Nephron progenitor cell (in vitro differentiated cells): ENCODE data around the gene ACAP3.

Source experiments
- DNase-seq: peaks from one replicate; pipeline ENCODE4 v3.0.0; 2021
- H3K27ac Mint-ChIP-seq: 2 replicates; pipeline ENCODE4 v1.8.0; 2021; ENCODE audit warnings: mild to moderate bottlenecking, moderate library complexity, mixed read lengths
- H3K27me3 Mint-ChIP-seq: 2 replicates; pipeline ENCODE4 v1.8.0; 2021; ENCODE audit warnings: mild to moderate bottlenecking, low read depth, mixed read lengths; ENCODE audit not compliant: poor library complexity
- H3K36me3 Mint-ChIP-seq: 2 replicates; pipeline ENCODE4 v1.8.0; 2021; ENCODE audit warnings: low read depth, mixed read lengths
- H3K4me1 Mint-ChIP-seq: 2 replicates; pipeline ENCODE4 v1.8.0; 2021; ENCODE audit warnings: mixed read lengths
- H3K4me3 Mint-ChIP-seq: 2 replicates; pipeline ENCODE4 v1.8.0; 2021; ENCODE audit warnings: mild to moderate bottlenecking, moderate library complexity, mixed read lengths
- H3K9me3 Mint-ChIP-seq: 2 replicates; pipeline ENCODE4 v1.8.0; 2021; ENCODE audit warnings: mild to moderate bottlenecking, moderate library complexity, mixed read lengths
- TF ChIP-seq, protein P1 (sequence below): fragments of 200-600 bp; sonication (generic); IDR thresholded peaks from 2 replicates; pipeline ENCODE4 v1.5.0; 2021; ENCODE audit warnings: antibody characterized with exemption

Gene ACAP3

DNA sequence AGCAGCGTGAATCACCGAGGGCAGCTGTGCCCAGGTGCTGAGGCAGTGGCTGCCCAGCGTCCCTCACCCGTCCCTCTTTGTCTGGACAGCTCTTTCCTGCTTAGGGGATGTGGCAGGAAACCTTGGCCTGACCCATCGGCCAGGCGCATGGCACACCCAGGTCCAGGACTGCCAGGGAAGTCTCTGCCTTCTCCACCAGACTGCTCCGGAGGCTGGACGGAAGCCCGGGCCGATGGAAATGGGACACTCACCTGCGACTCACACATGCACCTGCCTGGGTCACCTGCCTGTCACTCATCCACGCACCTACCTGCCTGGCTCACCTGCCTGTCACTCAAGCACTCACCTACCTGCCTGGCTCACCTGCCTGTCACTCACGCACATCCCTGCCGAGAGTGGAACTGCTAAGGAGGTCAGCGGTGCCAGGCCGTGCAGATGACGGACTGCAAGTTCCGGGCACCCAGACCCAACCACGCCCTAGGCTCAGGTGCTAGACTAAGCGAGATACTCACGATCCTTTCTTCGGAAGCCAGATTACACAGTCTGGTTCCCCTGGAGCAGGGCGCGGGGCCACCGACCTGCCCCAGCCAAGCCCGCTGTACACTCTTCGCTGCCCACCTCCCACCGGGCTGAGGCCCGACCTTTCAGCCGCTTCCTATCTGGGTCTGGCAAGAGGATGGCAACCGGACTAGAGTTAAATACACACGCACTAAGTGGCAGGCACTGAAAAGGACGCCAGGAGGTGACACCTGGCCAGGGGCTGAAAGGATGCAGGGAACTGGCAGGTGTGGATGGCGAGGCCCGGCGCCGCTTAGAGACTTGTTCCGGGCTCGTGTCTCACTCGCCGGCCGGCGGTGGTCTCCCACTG is 35.2 kb downstream of the ACAP3 start:
- H3K27me3 Mint-ChIP-seq: peaks cover 3% of the 10 kb centered on the region
- peaks cover 49% of the 10 kb centered on the region for H3K4me1 Mint-ChIP-seq
- H3K4me3 Mint-ChIP-seq: peak overlapping the region; percentile 88
- H3K27ac Mint-ChIP-seq: peak overlapping the region; percentile 83
- H3K36me3 Mint-ChIP-seq: peaks cover 15% of the 10 kb centered on the region
- no peak for DNase-seq
- TF ChIP-seq, protein P1, sequence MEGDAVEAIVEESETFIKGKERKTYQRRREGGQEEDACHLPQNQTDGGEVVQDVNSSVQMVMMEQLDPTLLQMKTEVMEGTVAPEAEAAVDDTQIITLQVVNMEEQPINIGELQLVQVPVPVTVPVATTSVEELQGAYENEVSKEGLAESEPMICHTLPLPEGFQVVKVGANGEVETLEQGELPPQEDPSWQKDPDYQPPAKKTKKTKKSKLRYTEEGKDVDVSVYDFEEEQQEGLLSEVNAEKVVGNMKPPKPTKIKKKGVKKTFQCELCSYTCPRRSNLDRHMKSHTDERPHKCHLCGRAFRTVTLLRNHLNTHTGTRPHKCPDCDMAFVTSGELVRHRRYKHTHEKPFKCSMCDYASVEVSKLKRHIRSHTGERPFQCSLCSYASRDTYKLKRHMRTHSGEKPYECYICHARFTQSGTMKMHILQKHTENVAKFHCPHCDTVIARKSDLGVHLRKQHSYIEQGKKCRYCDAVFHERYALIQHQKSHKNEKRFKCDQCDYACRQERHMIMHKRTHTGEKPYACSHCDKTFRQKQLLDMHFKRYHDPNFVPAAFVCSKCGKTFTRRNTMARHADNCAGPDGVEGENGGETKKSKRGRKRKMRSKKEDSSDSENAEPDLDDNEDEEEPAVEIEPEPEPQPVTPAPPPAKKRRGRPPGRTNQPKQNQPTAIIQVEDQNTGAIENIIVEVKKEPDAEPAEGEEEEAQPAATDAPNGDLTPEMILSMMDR: no peak
- no peaks in the 10 kb centered on the region for H3K9me3 Mint-ChIP-seq

DNA sequence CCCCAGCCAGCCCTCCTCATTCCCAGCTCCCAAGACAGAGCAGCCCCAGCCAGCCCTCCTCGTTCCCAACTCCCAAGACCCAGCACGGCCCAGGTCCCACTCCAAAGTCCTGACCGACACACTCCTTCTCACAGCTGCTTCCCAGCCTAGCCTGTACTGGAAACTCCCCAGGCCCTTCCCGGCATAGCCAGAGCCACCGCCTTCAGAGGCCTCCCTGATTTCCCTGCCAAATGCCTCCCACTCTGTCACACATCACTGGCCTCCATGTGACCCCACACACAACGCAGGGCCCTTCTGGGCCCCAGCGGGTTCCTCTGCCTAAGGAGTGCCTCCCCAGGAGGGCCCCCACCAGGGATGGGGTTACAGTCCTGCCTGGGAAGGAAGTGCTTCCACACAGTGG is 36.9 kb downstream of the ACAP3 start:
- H3K9me3 Mint-ChIP-seq: no peaks in the 10 kb centered on the region
- peaks cover 46% of the 10 kb centered on the region for H3K4me1 Mint-ChIP-seq
- H3K4me3 Mint-ChIP-seq: peak overlapping the region; percentile 88
- TF ChIP-seq, protein P1: no peak
- H3K27me3 Mint-ChIP-seq: peaks cover 3% of the 10 kb centered on the region
- DNase-seq: no peak
- peak overlapping the region; percentile 93 for H3K27ac Mint-ChIP-seq
- H3K36me3 Mint-ChIP-seq: peaks cover 23% of the 10 kb centered on the region

DNA sequence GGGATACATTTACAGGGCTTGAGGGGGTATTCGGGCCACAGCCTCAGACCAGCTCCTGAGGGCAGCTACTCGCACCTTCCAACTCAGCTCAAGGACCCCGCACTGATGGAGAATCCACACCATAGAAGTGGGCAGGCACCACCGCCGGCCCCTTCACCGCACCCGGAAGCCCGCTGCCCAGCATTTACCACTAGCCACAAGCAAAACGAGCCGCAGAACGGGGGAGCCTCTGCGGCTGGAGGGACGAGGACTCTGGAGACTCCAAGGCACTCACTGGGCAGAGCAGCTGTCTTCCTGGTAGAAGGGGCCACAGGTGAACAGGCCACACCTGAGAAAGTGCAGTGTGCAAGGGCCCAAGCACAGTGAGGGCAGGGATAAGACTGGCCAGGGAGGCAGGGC is 39.4 kb downstream of the ACAP3 start:
- TF ChIP-seq, protein P1: no peak
- Mint-ChIP-seq H3K4me1 (peaks cover 36% of the 10 kb centered on the region), H3K9me3 (no peaks in the 10 kb centered on the region), H3K27me3 (peaks cover 3% of the 10 kb centered on the region), H3K36me3 (peaks cover 42% of the 10 kb centered on the region), H3K4me3 (no peak overlapping the region), H3K27ac (no peak overlapping the region)
- DNase-seq: no peak

DNA sequence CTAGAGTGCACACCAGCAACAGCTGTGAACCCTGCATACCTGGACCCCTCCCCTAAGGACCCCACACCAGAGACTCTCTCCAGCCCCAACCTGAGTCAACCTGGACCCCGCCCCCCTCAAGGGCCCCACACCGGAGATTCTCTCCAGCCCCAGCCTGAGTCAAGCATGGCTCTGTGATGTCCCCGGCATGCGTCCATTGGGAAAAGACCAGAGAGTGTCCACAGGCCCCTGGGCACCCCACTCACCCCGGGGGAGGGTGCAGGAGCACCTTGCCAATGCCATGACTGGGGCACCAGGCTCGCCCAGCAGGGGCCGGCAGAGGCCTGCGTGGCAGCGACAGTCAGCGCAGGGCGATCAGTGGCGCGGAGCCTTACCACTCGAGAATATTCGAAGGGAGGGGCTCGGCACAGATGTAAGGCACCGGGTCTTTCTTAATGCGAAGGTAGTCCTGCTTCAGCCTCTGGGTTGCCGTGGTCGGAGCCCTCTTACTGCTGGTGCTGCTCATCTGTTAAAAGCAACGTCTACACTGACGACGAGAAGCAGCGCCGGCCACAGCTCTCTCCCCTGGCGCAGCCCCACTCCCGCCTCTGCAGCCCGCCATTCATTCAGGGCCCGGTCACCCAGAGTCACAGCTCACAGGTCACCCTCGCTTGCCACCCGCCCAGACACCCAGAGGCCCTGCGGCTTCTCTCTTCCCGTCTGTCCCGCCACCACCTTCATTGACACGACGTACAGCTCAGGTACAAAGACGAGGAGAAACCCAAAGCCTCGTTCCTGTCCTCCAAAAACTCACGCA is 40.0 kb downstream of the ACAP3 start:
- peaks cover 30% of the 10 kb centered on the region for H3K4me1 Mint-ChIP-seq

DNA sequence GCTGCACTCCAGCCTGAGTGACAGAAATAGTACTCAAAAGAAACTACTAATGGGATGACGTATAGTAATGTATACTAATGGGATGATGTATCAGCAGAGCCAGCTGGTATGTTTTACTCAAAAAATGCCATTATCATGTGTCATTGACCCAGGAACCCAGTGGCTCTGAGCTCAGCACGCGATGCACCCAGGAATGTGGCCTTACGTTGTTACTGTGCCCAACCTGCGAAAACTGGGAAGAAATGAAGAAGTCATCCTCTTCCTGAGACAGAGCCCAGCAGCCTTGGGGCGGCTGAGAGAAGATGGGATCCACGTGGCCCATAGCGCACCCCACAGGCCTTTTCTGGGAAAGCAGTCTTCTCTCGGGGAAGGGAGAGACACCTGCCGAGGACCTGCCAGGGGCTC is 42.9 kb downstream of the ACAP3 start:
- Mint-ChIP-seq H3K9me3 (no peaks in the 10 kb centered on the region), H3K4me1 (peaks cover 10% of the 10 kb centered on the region), H3K27me3 (no peaks in the 10 kb centered on the region), H3K4me3 (no peak overlapping the region), H3K27ac (no peak overlapping the region), H3K36me3 (peaks cover 60% of the 10 kb centered on the region)
- TF ChIP-seq, protein P1: peak; percentile 8
- no peak for DNase-seq

More for the DNA sequence above, 40.0 kb downstream of the ACAP3 start:
- Mint-ChIP-seq H3K36me3 (peaks cover 47% of the 10 kb centered on the region), H3K27ac (no peak overlapping the region), H3K27me3 (peaks cover 3% of the 10 kb centered on the region), H3K4me3 (no peak overlapping the region), H3K9me3 (no peaks in the 10 kb centered on the region)
- no peak for DNase-seq
- TF ChIP-seq, protein P1: no peak
